PC-9 (cell line): ENCODE measurements around the gene KCNQ5.

Experiments used
- CTCF ChIP-seq: fragments of 200-600 bp; sonication (generic); conservative IDR thresholded peaks from 2 replicates; pipeline ENCODE4 v1.6.1; 2017; ENCODE audit warnings: mixed run types, antibody characterized with exemption, mild to moderate bottlenecking, moderate library complexity
- EZH2 ChIP-seq: fragments of 200-600 bp; sonication (generic); IDR thresholded peaks from 2 replicates; pipeline ENCODE4 v1.8.0; 2017; ENCODE audit warnings: antibody characterized with exemption, low read depth

DNA sequence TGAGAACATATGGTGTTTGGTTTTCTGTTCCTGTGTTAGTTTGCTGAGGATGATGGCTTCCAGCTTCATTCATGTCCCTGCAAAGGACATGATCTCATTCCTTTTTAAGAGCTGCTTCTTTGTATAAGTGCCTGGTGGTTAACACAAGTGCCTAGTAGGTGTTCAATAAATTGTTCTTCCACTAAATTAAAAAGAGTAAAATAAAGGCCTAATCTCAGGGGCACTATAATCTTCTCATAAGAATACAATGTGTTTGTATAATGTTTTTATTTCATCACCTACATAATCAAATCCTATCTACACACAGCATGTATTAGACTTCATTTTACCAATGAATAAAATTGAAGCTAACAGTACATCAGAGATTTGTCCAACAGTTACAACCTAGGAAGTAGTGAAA lies 350.7 kb downstream of the KCNQ5 start:
- no peak for TF ChIP-seq CTCF
- TF ChIP-seq EZH2 = no peak
